ENCODE results near the gene S100A9.
A peak's percentile ranks its signal among the peaks of the same experiment; 100 is the strongest.
"Not testable (repeated sequence)": the region's sequence is repeated elsewhere in the genome, so short reads cannot be mapped to it uniquely, and the experiment has no call there.

The S100A9 gene

GRCh38 chr1:153390938-153391710 lies 33.5 kb downstream of the S100A9 start, which contains the start of gene S100A8:
S100A8 (minus strand) TSS chr1:153391073; CDS start chr1:153390535, 538 bp downstream.
- no peak for DNase-seq

DNA sequence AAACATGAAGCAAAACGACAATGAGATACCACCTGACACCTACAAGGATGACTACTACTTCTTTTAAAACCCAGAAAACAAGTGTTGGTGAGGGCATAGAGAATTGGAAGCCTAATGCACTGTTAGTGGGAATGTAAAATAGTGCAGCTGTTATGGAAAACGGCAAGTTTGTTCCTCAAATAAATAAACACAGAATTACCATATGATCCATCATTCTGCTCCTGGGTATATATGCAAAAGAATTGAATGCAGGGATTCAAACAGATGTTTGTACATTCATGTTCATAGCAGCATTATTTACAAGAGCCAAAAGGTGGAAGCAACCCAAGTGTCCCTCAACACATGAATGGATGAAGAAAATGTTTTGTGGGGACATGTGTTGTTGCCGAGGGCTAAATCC lies 34.6 kb downstream of the S100A9 start:
- DNase-seq = no peak

GRCh38 chr1:153392822-153393221 lies 35.2 kb downstream of the S100A9 start:
- no peak for DNase-seq

- DNase-seq = no peak
Observed at GRCh38 chr1:153393926-153394325, 36.3 kb downstream of the S100A9 start.

- no peak for DNase-seq
Observed at GRCh38 chr1:153394391-153394790, 36.7 kb downstream of the S100A9 start.

DNA sequence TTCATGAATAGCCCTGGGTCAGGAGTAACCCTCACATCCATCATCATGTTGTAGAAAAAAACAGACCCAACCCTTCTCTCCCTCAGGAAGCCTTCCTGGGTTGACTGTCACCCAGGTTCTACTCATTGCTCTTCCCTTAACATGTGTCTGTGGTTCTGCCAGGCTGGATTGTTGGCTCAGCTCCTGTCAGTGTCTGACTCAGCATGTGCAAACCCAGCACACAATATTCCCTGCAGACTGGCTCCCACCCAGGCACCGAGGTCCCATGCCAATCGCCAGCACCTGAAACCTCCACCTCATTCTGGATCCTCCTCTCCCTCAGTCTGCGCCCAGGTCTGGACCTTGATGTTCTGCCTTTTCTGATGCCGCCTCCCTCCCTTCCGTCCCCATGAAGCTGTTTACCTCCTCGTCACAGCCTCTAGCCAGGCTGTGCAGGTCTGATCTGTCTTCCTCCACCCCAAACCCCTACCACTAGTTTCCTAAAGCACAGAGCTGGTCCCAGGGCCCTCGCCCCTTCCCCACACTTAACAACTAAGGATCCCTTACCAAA lies 37.6 kb downstream of the S100A9 start:
- no peak for DNase-seq

DNA sequence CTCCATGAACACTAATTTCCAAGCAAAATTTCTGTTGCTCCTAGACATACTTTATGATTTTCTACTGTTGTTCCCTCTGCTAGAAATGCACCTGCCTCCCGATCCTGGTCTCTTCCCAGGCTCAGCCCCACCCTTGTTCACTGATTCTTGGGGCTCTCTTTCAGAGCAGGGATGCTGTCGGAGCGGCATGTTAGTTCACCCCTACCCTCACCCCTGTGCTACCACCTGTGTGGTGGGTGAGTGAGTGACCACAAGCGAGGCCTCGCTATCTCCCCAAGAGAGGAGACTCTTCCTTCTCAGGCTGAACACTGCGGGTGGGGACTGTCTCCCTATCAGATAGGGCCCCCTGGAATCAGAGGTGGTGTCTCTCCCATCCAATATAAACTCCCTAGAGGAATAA lies 38.1 kb downstream of the S100A9 start:
- DNase-seq = no peak

DNA sequence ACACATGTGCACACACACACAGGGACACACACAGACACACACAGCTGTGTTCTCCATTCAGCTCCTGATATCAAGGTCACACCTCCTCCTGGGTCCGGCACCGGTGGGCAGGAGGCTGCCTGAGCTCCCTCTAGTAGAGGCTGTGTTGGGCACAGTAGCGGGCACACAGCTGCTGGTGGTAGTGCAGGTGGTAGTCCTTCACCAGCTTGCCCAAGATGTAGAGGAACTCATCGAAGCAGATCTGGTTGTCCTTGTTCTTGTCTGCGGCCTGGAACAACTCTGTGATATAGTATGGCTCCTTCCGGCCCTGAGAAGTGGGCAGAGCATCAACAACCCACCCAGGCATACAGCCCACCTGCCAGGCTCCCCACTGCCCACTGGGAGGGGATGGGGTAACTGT lies 38.8 kb downstream of the S100A9 start:
- DNase-seq = no peak

DNA sequence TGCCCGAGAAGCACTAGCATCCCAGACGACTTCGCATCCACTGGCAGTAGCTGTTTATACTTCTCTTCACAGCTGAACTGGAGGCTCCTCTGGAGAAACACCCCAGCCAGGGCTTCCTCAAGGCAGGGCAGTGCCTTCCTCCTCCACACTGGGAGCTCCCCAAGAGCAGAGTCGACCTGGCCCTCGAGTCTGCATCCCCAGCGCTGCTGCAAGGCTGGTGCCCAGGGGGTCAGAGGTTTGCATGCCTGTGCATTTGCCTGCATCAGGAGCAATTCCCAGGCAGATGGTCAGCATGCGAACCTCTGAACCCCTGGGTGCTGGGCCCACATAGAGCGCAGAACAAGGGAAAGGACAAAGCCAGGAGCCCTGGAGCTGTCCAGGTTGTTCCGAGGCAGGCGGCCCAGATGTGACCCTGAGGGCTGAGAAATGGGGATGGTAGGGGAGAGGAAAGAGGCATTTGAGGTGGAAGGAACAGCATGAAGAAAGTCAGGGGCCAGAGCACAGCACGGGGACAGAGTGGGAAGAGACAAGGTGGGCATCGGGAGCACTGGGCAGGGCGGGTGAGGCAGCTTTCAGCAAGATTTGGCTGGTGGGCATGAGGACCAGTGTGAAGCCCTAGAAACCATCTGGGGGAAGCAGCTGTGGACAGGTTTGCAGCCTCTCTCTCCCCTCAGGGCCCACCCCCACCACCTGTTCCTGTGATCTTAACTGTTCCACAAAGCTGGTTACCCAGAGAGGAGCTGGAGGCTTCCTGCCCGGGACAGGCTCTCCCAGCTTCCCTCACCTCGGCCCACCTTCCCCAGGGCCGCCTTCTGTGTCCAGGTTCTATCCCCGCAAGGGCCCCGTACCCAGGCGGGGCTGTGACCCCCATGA lies 39.6 kb downstream of the S100A9 start:
- DNase-seq = no peak

GRCh38 chr1:153397924-153398651 lies 40.4 kb downstream of the S100A9 start:
- no peak for DNase-seq

DNA sequence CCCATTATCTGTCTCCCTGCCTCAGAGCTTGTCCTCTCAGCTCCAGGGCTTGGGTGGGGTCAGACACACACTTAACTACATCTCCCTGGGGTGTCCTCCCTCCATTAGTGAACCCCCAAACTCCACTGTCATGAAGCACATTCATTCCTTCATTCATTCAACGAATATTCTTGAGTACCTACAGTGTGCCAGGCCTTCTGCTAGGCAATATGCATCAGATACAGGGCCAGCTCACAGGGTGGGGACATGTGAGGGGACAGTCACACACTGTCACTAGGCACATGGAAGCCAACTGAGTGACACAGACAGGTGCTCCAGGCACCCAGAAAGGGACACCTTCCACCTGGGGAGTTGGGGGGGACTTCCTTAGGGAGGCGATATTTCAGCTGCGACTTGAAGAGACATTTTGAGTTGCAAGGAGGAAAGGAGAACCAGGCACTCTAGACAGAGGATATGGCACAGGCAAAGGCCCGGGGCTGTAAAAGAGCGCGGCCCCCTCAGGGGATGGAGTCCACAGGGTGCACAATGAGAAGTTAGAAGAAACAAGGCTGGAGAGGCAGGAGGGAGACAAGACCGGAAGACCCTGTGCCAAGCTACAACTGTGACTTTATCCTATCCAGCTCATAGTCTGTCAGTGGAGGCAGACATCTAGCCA lies 41.9 kb downstream of the S100A9 start:
- no peak for DNase-seq

GRCh38 chr1:153400244-153400643 lies 42.6 kb downstream of the S100A9 start:
- DNase-seq = no peak

- DNase-seq = no peak
Observed at GRCh38 chr1:153401461-153401860, 43.8 kb downstream of the S100A9 start.

DNA sequence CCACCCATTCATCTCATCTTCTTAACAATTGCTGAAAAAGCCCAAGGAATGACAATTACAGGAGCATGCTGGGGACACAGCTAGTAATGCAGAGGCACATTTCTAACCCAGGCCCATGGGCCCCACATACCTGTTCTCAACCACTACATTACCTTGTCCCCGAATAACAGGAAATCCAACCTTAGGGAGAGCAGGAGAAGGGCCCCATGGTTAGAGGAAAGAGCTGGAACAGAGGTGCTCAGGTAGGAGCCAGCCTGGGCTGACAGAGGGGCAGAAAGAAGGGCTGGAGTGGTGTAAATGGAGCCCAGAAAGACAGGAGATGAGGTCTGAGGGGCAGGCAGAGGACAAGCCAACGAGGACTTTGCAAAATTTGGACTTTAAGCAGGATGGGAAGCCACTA lies 44.6 kb downstream of the S100A9 start:
- DNase-seq = no peak

GRCh38 chr1:153403421-153404085 lies 45.9 kb downstream of the S100A9 start:
- DNase-seq = no peak

DNA sequence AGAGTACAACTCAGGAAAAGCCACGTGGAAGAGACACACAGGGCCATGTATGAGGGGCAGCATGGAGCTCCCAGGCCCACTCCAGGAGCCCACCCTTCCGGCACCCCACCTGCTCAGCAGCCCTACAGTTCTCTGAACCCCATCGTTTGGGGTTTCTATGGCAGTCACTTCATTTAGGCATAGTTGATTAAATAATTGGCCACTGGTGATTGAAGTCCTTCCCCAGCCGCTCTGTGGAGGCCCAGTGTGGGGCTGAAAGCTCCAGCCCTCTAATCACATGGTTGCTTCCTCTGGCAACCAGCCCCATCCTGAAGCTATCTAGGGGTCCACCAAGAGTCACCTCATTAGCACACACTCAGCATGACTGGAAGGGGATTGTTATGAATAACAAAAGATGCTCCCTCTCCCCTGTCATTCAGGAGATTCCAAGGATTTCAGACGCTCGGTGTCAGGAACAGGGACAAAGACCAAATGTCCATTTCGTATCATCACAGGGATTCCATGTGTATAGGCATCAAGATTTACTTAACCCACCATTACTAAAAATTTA lies 46.5 kb downstream of the S100A9 start:
- no peak for DNase-seq

DNA sequence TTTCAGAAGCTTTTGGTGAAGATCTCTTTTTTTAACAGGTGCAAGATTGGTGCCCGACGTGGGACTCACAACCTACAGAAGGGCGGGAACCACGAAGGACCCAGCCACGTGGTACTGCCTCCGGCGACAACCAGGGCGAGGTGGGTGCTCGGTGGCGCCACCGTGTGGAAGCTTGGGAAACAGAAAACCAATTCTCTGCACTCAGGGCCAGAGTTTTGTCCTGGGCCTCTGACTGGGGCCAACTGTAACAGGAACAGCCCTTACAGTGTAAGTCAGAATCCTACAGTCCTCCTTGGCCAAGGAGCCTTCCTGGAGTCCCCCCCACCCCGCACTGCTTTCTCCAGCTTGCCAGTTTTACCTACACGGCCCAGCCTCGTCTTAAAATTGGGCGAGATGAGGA lies 47.1 kb downstream of the S100A9 start:
- peak; percentile 56 for DNase-seq

GRCh38 chr1:153405825-153406599 lies 48.4 kb downstream of the S100A9 start:
- DNase-seq = not testable (repeated sequence)

DNA sequence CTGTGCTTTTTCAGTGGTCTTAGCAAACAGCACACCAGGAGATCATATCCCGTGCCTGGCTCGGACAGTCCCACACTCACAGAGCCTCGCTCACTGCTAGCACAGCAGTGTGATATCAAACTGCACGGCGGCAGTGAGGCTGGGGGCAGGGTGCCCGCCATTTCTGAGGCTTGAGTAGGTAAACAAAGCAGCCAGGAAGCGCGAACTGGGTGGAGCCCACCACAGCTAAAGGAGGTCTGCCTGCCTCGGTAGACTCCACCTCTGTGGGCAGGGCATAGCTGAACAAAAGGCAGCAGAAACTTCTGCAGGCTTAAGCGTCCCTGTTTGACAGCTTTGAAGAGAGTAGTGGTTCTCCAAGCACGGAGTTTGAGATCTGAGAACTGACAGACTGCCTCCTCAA lies 49.6 kb downstream of the S100A9 start:
- not testable (repeated sequence) for DNase-seq

All from DMS53 (cell line).